Fibroblast of lung (primary cell): ENCODE data around the gene MOCS2. TPM values are rescaled to one million over a fixed set of nuclear protein-coding genes. Genes with fewer than 3 reads are reported as not detected.

Experiments used
- DNase-seq, 2 donors: peaks; one replicate each; pipeline versions ENCODE4 v3.0.0 to v3.0.0-alpha.2; 2010; ENCODE audit warnings: low read depth in 2 of 2
- H2AFZ ChIP-seq: 2 replicates; pipeline ENCODE4 v1.5.1; 2012; ENCODE audit warnings: low read length, control low read depth, inconsistent platforms
- H3K27ac ChIP-seq: 2 replicates; pipeline ENCODE4 v1.5.1; 2011; ENCODE audit warnings: low read length, control low read depth; ENCODE audit not compliant: insufficient read depth
- H3K27me3 ChIP-seq: 2 replicates; pipeline ENCODE4 v1.5.1; 2011; ENCODE audit warnings: mild to moderate bottlenecking, low read length; ENCODE audit not compliant: control insufficient read depth, insufficient read depth
- H3K36me3 ChIP-seq: 2 replicates; pipeline ENCODE4 v1.5.1; 2011; ENCODE audit warnings: low read length; ENCODE audit not compliant: control insufficient read depth, insufficient read depth
- H3K4me1 ChIP-seq: 2 replicates; pipeline ENCODE4 v1.5.1; 2011; ENCODE audit warnings: low read length; ENCODE audit not compliant: control insufficient read depth, insufficient read depth; ENCODE audit errors: extremely low read depth
- H3K4me2 ChIP-seq: 2 replicates; pipeline ENCODE4 v1.5.1; 2011; ENCODE audit warnings: low read length, control low read depth; ENCODE audit not compliant: insufficient read depth; ENCODE audit errors: extremely low read depth
- H3K4me3 ChIP-seq, 4 experiments: fragments of 200-600 bp in 1 of 4; sonication (generic) in 1 of 4; replicated peaks in 1 of 4; 2 replicates each; pipeline ENCODE4 v1.5.1; 2011 to 2016; ENCODE audit warnings: low read length in 4 of 4, low read depth in 3 of 4, mild to moderate bottlenecking in 3 of 4, control low read depth in 2 of 4, inconsistent platforms in 1 of 4, mixed read lengths in 1 of 4; ENCODE audit not compliant: insufficient read depth in 1 of 4; ENCODE audit errors: control extremely low read depth in 1 of 4
- H3K79me2 ChIP-seq: 2 replicates; pipeline ENCODE4 v1.5.1; 2012; ENCODE audit warnings: mild to moderate bottlenecking, low read length, inconsistent platforms; ENCODE audit not compliant: control insufficient read depth, insufficient read depth
- H3K9ac ChIP-seq: 2 replicates; pipeline ENCODE4 v1.5.1; 2011; ENCODE audit warnings: mild to moderate bottlenecking, low read length, control low read depth; ENCODE audit not compliant: insufficient read depth
- H3K9me3 ChIP-seq: 2 replicates; pipeline ENCODE4 v1.5.1; 2012; ENCODE audit warnings: low read depth, low read length; ENCODE audit not compliant: control insufficient read depth, insufficient read depth
- H4K20me1 ChIP-seq: 2 replicates; pipeline ENCODE4 v1.5.1; 2011; ENCODE audit warnings: low read length; ENCODE audit not compliant: control insufficient read depth, insufficient read depth; ENCODE audit errors: extremely low read depth
- EZH2 ChIP-seq: IDR thresholded peaks from 2 replicates; pipeline ENCODE4 v1.5.1; 2012; ENCODE audit warnings: low read length, control low read depth, mild to moderate bottlenecking; ENCODE audit errors: missing control alignments
- polyA plus RNA-seq, 2 donors: library from polyadenylated mRNA; depleted of rRNA in 1 of 2; stranded (reverse) in 1 of 2; unstranded in 1 of 2; fragments of >200 nt; gene quantifications; 2 replicates each; pipeline ENCODE4 v1.2.1, GENCODE V29; 2011 to 2012; ENCODE audit warnings: missing spikeins in 1 of 2
- total RNA-seq: library from RNA; depleted of rRNA; stranded (reverse); fragments of >200 nt; gene quantifications from 2 replicates; pipeline ENCODE4 v1.2.1, GENCODE V29; 2014
- TF ChIP-seq, protein P1 (sequence below), 2 donors: IDR thresholded peaks in 1 of 2; conservative IDR thresholded peaks in 1 of 2; 1 replicate in 1 of 2; 2 replicates in 1 of 2; pipeline ENCODE4 v1.5.1; 2011 to 2012; ENCODE audit warnings: low read length in 2 of 2, control low read depth in 1 of 2, inconsistent platforms in 1 of 2, low read depth in 1 of 2, mild to moderate bottlenecking in 1 of 2

The MOCS2 gene
- total and polyA plus RNA-seq, 2 donors (not counting 1 experiment from before 2014, with no cell fraction given): 44.4 to 122 TPM

DNA sequence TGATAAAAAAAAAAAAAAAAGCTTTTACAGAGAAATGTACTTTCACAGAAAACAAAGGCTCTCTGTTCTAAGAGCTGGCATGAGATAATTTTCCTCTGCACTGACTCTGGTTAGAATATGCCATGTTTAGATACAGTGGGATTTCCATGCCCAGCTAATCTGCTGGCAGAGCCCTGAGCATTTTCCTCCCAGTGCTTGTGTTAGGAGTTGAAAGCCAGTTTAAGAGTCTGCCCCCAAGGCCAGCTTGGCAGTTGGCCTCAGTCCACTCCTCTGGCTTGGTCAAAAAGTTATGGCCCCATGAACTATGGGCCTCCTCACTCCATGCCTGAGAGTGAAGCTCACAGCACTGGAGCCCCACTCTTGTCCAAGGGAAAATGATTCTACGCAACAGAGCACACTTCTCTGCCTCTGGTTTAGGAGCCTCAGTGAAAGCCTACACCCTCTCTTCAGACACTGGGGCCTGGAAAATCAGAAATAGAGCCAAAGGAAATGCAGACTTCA is 21.9 kb downstream of the MOCS2 start:
- Histone ChIP-seq H4K20me1 (no peaks in the 10 kb centered on the region), H2AFZ (no peak overlapping the region), H3K27me3 (no peaks in the 10 kb centered on the region), H3K9ac (no peak overlapping the region), H3K79me2 (no peaks in the 10 kb centered on the region), H3K4me2 (no peak overlapping the region), H3K36me3 (peaks cover 3% of the 10 kb centered on the region), H3K9me3 (no peaks in the 10 kb centered on the region), H3K4me1 (peaks cover 5% of the 10 kb centered on the region), H3K27ac (no peak overlapping the region), H3K4me3 (no peak overlapping the region)
- DNase-seq: no peak
- TF ChIP-seq, protein P1, sequence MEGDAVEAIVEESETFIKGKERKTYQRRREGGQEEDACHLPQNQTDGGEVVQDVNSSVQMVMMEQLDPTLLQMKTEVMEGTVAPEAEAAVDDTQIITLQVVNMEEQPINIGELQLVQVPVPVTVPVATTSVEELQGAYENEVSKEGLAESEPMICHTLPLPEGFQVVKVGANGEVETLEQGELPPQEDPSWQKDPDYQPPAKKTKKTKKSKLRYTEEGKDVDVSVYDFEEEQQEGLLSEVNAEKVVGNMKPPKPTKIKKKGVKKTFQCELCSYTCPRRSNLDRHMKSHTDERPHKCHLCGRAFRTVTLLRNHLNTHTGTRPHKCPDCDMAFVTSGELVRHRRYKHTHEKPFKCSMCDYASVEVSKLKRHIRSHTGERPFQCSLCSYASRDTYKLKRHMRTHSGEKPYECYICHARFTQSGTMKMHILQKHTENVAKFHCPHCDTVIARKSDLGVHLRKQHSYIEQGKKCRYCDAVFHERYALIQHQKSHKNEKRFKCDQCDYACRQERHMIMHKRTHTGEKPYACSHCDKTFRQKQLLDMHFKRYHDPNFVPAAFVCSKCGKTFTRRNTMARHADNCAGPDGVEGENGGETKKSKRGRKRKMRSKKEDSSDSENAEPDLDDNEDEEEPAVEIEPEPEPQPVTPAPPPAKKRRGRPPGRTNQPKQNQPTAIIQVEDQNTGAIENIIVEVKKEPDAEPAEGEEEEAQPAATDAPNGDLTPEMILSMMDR (conservative IDR thresholded peaks at IDR 0.05 in 1 of 2, IDR thresholded peaks at IDR 0.05 in 1 of 2; ENCODE audit: low read depth in 1 of 2, low read length in 2 of 2): no peak
- TF ChIP-seq EZH2: no peak

DNA sequence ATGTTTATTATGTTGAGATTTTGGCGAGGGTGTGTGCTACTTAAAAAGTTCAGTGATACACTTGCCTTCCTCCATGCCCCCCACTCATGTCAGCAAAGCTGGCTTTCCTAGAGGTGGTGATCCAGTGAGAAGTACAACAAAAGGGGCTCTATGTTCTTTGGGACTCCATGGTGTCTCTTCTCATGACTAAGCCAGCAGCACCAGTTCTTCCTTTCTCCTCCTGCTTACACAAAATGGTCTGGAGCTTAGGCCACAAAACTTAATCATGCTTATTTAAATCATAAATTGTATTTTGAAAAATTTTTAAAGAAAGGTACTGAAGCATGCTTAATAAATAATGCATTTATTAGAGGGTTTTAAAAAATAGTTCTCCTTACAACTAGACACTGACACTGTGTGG is 22.4 kb downstream of the MOCS2 start:
- H3K9ac ChIP-seq: no peak overlapping the region
- no peaks in the 10 kb centered on the region for H3K79me2 ChIP-seq
- TF ChIP-seq, protein P1 (conservative IDR thresholded peaks at IDR 0.05 in 1 of 2, IDR thresholded peaks at IDR 0.05 in 1 of 2; ENCODE audit: low read depth in 1 of 2, low read length in 2 of 2): no peak
- no peak for TF ChIP-seq EZH2
- H3K4me3 ChIP-seq: no peak overlapping the region
- H2AFZ ChIP-seq: no peak overlapping the region
- H3K27ac ChIP-seq: no peak overlapping the region
- no peak overlapping the region for H3K4me2 ChIP-seq
- no peaks in the 10 kb centered on the region for H3K27me3 ChIP-seq
- H4K20me1 ChIP-seq: no peaks in the 10 kb centered on the region
- H3K9me3 ChIP-seq: no peaks in the 10 kb centered on the region
- H3K4me1 ChIP-seq: peaks cover 5% of the 10 kb centered on the region
- DNase-seq: no peak
- H3K36me3 ChIP-seq: peaks cover 3% of the 10 kb centered on the region

DNA sequence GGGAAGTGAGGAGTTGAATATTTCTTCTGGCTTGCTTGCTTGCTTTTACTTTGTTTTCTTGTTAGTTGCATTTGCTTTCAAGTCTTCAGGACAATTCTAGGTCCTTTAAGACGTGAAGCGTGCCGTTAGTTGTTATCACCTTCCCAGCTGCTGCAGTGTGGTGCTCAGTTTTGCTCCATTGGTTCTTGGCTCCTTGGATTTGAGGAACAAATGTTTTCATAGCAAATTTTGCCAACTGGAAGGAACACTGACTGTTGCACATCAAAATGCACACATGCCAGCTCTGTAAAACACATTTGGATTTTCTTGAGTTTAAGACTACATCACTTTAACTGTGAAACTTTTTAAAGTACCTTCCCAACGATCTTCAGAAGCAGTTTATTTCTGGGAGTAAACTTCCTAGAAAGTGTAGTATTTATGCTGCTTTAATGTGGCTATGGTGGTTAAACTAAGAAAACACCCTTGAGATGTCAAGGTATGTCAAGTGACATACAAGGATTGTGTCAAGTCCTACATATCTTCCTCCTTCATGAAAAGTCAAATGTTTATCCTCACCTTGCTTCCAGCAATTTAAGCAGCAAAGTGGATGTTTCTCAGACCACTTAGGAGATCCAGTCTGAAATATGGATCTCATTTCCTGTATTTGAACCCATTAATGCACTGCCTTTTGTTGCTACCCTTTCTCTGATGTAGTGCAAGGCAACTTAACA is 24.9 kb downstream of the MOCS2 start:
- Histone ChIP-seq H3K79me2 (no peaks in the 10 kb centered on the region), H2AFZ (no peak overlapping the region), H3K27ac (no peak overlapping the region), H3K4me1 (no peaks in the 10 kb centered on the region), H3K27me3 (no peaks in the 10 kb centered on the region), H3K4me2 (no peak overlapping the region), H3K9me3 (no peaks in the 10 kb centered on the region), H3K4me3 (no peak overlapping the region), H4K20me1 (no peaks in the 10 kb centered on the region), H3K9ac (no peak overlapping the region), H3K36me3 (peaks cover 3% of the 10 kb centered on the region)
- TF ChIP-seq, protein P1 (conservative IDR thresholded peaks at IDR 0.05 in 1 of 2, IDR thresholded peaks at IDR 0.05 in 1 of 2; ENCODE audit: low read depth in 1 of 2, low read length in 2 of 2): no peak
- no peak for TF ChIP-seq EZH2
- DNase-seq: no peak
